Mucosa of descending colon (tissue), 3 donors: Measurements from ENCODE around the gene NME3. TPM values are rescaled to one million over a fixed set of nuclear protein-coding genes. Genes with fewer than 3 reads are reported as not detected.

Experiments used
- ATAC-seq: fragments of 200-7000 bp; cut with Tn5 transposase; one replicate; pipeline ENCODE4 v1.9.1; 2020; ENCODE audit warnings: mild to moderate bottlenecking, moderate library complexity
- DNase-seq, 3 donors: peaks; one replicate each; pipeline ENCODE4 v3.0.0-alpha.2; 2020
- H3K36me3 ChIP-seq: fragments of 200-600 bp; one replicate; pipeline ENCODE4 v1.8.0; 2021; ENCODE audit warnings: low read depth, mild to moderate bottlenecking
- H3K4me1 ChIP-seq: fragments of 200-600 bp; one replicate; pipeline ENCODE4 v1.8.0; 2021; ENCODE audit warnings: low read depth, mild to moderate bottlenecking
- H3K4me3 ChIP-seq: fragments of 200-600 bp; one replicate; pipeline ENCODE4 v1.8.0; 2021; ENCODE audit warnings: mild to moderate bottlenecking
- H3K9me3 ChIP-seq: fragments of 200-600 bp; one replicate; pipeline ENCODE4 v1.8.0; 2021; ENCODE audit warnings: mild to moderate bottlenecking
- CTCF ChIP-seq: fragments of 200-600 bp; IDR thresholded peaks from one replicate; pipeline ENCODE4 v1.8.0; 2022; ENCODE audit warnings: antibody characterized with exemption, mild to moderate bottlenecking
- intact Hi-C, 2 donors: fragments of 100-400 bp; cut with DNase I in 1 of 2; cut with micrococcal nuclease in 1 of 2; formaldehyde crosslinking; loops; one replicate each; pipeline versions ENCODE4 v1.11.0 to v1.11.1; 2022; cut with DNase I, micrococcal nuclease
- total RNA-seq, 3 donors: library from RNA; stranded (reverse); fragmentation: NEBNext Ultra II Directional in 2 of 3; extraction: Animal tissue kit (Norgen Biotek cat#: 25700) in 2 of 3; gene quantifications; one replicate each; pipeline versions ENCODE4 v1.2.1 to v1.2.4, GENCODE V29; 2021 to 2023
- donor health status: DM: no; HTN: no; CAD: no; lungs with moderate emphysema.
- donor health status: DM: no; HTN: no; CAD: no.
- donor health status: DM: no; HTN: yes; CAD: no.

NME3 gene
- total RNA-seq, 3 donors from 2014 or later = 49.1 to 66.0 (median 56.0) TPM

- no peaks in the 10 kb centered on the region for H3K36me3 ChIP-seq
- ATAC-seq = no peak
- no peak overlapping the region for H3K4me3 ChIP-seq
- intact Hi-C loops = no loop called here
- H3K4me1 ChIP-seq = peaks cover 16% of the 10 kb centered on the region
- no peak for TF ChIP-seq CTCF
- no peak for DNase-seq
- H3K9me3 ChIP-seq = no peaks in the 10 kb centered on the region
Measured at GRCh38 chr16:1767116-1767994, 4.0 kb downstream of the NME3 start.

GRCh38 chr16:1766701-1767100, 4.6 kb downstream of the NME3 start:
- no peaks in the 10 kb centered on the region for H3K36me3 ChIP-seq
- intact Hi-C loops = no loop called here
- no peak for TF ChIP-seq CTCF
- no peaks in the 10 kb centered on the region for H3K9me3 ChIP-seq
- H3K4me1 ChIP-seq = peaks cover 12% of the 10 kb centered on the region
- no peak for ATAC-seq
- DNase-seq = no peak
- H3K4me3 ChIP-seq = no peak overlapping the region

- intact Hi-C loops = no loop called here
- DNase-seq (no peak), ATAC-seq (no peak)
- Histone ChIP-seq H3K9me3 (no peaks in the 10 kb centered on the region), H3K36me3 (no peaks in the 10 kb centered on the region), H3K4me1 (peaks cover 12% of the 10 kb centered on the region), H3K4me3 (no peak overlapping the region)
- TF ChIP-seq CTCF = no peak
Measured at GRCh38 chr16:1766231-1766630, 5.1 kb downstream of the NME3 start.

GRCh38 chr16:1765826-1766225, 5.5 kb downstream of the NME3 start:
- ATAC-seq (no peak), DNase-seq (no peak)
- Histone ChIP-seq H3K4me1 (peaks cover 12% of the 10 kb centered on the region), H3K36me3 (no peaks in the 10 kb centered on the region), H3K4me3 (no peak overlapping the region), H3K9me3 (no peaks in the 10 kb centered on the region)
- TF ChIP-seq CTCF = no peak
- intact Hi-C loops = no loop called here

GRCh38 chr16:1764971-1765370, 6.4 kb downstream of the NME3 start:
- no peak for ATAC-seq
- Histone ChIP-seq H3K4me1 (peaks cover 6% of the 10 kb centered on the region), H3K36me3 (no peaks in the 10 kb centered on the region), H3K9me3 (no peaks in the 10 kb centered on the region), H3K4me3 (no peak overlapping the region)
- TF ChIP-seq CTCF = no peak
- intact Hi-C loops = no loop called here
- no peak for DNase-seq
